ENCODE data around the gene CSTPP1.

Gene CSTPP1, protein sequence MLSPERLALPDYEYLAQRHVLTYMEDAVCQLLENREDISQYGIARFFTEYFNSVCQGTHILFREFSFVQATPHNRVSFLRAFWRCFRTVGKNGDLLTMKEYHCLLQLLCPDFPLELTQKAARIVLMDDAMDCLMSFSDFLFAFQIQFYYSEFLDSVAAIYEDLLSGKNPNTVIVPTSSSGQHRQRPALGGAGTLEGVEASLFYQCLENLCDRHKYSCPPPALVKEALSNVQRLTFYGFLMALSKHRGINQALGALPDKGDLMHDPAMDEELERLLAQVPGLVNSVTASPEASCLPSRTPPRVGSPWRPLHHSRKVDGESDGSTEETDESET

DNA sequence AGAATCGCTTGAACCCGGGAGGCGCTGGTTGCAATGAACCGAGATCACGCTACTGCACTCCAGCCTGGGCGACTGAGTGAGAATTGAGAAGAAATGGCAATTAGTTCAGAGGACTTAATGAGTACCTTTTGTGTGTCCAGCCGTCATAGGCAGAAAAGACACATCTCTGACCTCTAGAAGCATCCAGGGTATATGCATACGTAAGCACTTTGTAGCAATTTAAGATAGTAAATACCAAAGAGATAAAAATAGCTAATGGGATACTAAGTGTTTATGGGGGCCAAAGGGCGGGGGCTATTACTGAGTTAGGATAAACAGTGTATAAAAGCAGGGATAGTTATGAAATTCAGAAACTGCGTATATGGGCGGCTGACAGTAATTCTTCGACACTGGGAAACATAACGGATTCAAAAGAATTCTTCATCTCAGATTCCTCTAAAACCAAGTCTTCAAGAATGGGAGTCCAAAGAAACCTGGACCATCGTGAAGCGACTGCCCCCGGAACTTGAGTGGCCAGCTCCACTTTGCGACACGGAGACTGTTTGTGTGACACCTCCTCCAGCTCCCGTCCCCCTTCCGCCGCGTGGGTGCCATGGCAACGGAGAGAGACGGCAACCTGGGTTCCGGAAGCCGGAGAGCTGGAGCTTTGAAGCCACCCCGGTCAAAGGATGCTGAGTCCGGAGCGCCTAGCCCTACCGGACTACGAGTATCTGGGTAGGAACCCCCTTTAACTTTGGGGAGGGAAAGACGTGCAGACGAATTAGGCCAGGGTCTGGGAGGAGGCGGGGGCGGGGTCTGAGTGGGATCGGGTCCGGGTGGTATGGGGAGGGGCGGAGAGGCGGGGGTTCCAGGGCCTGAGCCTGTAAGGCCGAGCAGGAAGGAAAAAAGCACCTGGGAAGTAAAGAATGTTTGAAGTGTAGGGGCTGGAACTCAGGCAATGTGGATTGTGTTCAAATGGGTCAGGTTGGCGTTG, at the start of gene CSTPP1:
Gene CSTPP1, plus strand, starts transcription at position 624 of the 973 bp plus-strand sequence. Its CDS starts 45 bp downstream, at position 669.
- peak in 1 of 2 experiments; percentile 72 for DNase-seq

- DNase-seq: peak in 1 of 2 experiments; percentile 19
Observed at GRCh38 chr11:46888636-46889035, 47.9 kb upstream of the CSTPP1 start.

- no peak for DNase-seq
Observed at GRCh38 chr11:46889251-46889650, 47.3 kb upstream of the CSTPP1 start.

DNA sequence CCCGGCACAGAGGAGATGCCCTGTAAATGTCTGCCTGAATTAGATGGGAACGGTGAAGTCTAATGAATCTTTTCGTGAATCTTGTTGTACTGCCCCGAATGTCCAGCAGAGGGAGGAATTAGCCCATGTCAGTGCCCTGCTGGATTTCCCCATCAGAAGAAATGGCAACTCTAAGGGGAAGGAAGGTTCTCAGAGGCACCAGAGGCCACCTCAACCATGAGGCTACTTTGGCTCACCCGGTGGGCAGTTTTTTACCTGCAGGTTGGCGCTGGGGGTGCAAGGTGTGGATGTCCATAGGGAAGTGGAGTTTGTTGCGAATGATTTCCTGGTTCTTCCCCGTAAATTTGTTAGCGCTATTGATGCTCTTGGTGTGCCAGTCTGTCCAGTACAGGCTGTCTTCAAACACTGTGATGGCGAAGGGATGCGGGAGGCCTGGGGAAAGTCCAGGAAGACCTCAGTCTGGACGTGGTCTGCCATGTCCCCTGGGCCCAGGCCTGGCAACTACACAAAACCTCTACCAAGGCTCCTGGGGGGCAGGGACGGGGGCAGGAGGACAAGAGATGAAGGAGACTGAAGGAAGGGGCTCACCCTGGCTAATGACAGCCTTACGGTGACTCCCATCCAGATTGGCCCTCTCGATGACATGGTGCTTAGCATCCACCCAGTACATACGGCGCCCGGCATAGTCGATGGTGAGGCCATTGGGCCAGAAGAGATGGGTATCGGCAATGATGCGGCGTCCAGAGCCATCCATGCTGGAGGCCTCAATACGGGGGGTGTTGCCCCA, 46.7 kb upstream of the CSTPP1 start:
- DNase-seq: peak in 1 of 2 experiments; percentile 58

GRCh38 chr11:46890665-46891064, 45.9 kb upstream of the CSTPP1 start:
- DNase-seq: no peak

DNA sequence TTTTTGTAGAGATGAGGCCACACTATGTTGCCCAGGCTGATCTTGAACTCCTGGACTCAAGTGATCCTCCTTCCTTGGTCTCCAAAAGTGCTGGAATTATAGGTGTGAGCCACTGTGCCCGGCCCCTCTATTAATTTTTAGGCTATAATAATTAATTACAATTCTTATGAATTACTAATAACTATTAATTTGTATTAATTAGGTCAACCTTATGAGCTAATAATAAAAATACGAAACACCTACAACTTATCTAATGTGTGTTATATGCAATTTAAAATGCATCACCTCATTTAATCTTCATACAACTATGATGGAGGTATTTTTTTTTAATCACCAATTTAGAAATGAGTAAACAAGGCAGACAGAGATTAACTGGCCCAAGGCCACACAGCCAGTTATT, 44.5 kb upstream of the CSTPP1 start:
- no peak for DNase-seq

- no peak for DNase-seq
Observed at GRCh38 chr11:46892838-46893237, 43.7 kb upstream of the CSTPP1 start.

DNA sequence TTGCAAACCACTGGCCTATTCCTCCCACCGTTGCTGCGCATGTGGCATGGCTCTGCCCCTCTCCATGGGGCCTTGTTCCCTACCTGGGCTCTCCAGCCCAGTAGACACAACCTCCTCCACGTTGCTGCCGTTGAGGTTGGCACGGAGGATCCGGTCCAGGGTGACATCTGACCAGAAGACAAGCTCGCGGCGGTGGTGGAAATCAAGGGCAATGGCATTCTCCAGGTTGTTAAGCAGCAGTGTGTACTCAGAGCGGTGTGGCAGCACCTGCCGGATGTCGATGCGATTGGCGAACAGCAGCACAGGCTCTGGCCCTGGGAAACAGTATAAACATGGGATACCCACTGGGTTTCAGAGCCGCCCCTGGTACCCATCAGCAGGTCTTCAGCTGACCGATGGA, 42.1 kb upstream of the CSTPP1 start:
- DNase-seq: no peak

GRCh38 chr11:46894961-46895360, 41.6 kb upstream of the CSTPP1 start:
- no peak for DNase-seq

GRCh38 chr11:46895821-46896220, 40.7 kb upstream of the CSTPP1 start:
- peak; percentile 49 to 72 for DNase-seq

- no peak for DNase-seq
Observed at GRCh38 chr11:46896719-46897406, 39.7 kb upstream of the CSTPP1 start.

DNA sequence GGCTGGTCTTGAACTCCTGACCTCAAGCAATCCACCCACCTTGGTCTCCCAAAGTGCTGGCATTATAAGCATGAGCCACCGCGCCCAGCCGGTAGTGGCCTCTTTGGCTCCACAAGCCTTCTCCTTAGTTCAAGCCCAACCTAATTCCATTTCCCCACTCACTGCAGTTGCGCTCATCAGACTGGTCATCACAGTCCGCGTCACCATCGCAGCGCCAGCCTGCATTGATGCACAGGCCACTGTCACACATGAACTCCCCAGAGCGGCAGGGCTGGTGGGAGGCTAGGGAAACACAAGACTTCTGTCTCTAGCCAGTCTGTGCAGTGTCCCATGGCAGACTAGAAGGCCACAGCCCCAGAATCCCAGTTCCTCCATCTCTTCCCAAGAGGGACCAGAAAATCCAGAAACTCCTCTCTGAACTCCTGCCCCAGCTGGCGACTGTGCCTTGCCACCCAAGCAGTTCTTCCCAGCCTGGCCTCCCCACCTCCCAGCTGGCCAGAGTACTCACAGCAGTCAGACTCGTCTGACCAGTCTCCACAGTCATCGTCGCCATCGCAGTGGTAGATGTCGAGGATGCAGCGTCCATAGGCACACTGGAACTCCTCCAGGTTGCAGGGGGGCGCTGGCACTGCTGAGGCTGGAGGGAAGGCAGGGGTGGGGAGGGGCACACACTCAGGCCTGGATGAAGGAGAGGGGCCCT, 38.0 kb upstream of the CSTPP1 start:
- no peak for DNase-seq

DNA sequence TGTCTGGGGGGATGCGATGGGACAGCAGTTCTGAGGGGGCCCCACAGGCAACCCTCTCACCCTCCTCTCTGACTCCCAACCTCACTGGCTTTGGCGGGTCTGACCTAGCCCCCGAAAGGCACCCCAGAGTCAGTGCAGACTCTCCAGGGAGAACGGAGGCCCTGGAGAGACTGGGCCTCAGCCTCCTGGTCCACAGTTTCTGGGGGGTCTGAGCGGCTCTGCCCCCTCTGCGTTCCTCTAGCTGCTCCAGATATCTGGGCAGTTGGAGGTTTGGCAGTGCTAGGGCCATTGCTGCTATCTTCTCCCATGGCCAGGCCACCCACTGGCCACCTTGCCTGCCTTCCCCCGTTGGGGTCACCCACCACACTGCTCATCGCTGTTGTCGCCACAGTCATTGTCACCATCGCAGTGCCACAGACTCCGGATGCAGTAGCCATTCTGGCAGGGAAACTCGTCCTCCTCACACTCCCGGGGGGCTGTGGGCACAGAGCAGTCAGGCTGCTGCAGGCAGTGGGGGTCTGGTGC, 37.0 kb upstream of the CSTPP1 start:
- no peak for DNase-seq

DNA sequence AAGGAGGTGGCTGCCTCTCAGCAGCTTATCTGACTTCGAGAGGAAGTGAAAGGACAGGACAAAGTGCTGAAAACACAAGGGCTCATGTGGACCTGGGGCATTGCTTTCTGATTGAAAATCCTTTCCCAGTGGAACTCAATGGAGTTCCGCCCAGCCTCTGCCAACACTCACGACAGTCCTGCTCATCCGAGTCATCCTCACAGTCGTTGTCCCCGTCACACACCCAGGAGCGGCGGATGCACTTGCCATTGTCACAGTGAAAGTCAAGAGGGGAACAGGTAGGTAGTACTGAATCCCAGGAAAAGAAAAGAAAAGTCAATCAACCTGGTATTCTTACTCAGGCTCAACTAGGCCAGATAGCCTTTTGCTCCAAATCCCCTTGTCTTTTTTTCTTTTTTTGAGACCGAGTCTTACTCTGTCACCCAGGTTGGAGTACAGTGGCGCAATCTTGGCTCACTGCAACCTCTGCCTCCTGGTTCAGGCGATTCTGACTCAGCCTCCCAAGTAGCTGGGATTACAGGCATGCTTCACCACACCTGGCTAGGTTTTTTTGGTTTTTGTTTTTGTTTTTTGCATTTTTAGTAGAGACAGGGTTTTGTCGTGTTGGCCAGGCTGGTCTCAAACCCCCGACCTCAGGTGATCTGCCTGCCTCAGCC, 36.3 kb upstream of the CSTPP1 start:
- no peak for DNase-seq

- DNase-seq: no peak
Observed at GRCh38 chr11:46901156-46901555, 35.4 kb upstream of the CSTPP1 start.

GRCh38 chr11:46902694-46903093, 33.9 kb upstream of the CSTPP1 start:
- no peak for DNase-seq

DNA sequence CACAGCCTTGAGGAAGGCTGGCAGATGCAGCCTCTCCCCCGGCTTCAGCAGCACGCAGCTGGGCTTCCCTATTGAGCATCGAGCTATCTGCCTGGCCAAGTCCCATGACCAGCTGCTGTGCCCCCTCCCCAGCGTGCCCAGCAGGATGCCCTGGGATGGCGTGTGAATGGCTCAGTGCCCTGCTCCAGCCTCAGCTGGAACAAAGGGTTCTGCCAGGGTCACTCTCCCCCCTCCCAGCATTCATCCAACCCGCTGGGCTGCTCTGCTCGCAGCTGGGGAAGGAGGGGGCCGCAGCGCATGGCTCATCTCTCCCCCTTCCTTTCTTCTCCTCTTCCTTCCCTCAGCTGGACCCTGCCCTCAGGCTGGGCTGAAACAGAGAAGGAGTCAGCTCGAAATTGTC, 32.7 kb upstream of the CSTPP1 start:
- no peak for DNase-seq

- DNase-seq: no peak
Observed at GRCh38 chr11:46905806-46906205, 30.8 kb upstream of the CSTPP1 start.

DNA sequence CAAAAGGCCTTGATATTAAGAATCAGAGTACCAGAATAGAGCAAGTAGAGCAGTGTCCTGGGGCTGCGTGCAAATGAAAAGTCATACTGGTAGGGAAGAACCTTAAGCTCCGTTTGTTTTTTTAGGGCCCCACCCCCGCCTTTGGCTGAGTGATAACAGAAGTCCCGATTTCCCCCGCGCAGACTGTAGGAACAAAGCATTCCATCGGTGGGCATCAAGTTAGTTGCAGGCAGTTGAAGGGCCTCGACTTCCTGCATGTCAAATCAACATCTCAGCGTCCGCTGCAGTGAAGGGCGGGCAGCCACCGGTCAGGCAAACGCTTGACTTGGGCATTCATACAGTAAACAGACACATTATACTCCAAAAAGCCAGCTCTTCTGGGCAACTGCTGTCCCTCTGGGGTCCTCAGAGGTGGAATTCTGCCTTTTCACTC, 29.9 kb upstream of the CSTPP1 start:
- DNase-seq: no peak

- DNase-seq: no peak
Observed at GRCh38 chr11:46907606-46908005, 29.0 kb upstream of the CSTPP1 start.

All from cerebellar nuclear complex (tissue), 1 donor.